Endothelial cell of umbilical vein (primary cell): ENCODE results near the gene PCSK6. TPM values are rescaled to one million over a fixed set of nuclear protein-coding genes. Genes with fewer than 3 reads are reported as not detected.

Experiments
- BruUV-seq: library from RNA; stranded (reverse); fragments of 400-500 nt; replicated peaks from 2 replicates; lab custom pipeline; 2021; lab: Mats Ljungman, UMichigan
- CTCF ChIA-PET: fragments of 300-600, 350-600 bp; sonication (Branson Sonifier 250); formaldehyde crosslinking; loops from one replicate; lab custom pipeline; 2021; ENCODE audit warnings: antibody characterized with exemption, inconsistent platforms; lab: Charles Lee
- POLR2A ChIA-PET: fragments of 300-600, 350-600 bp; sonication (Branson Sonifier 250); formaldehyde crosslinking; loops from one replicate; lab custom pipeline; 2021; ENCODE audit warnings: antibody characterized with exemption, inconsistent platforms; lab: Charles Lee
- DNase-seq: peaks from one replicate; pipeline ENCODE4 v3.0.0-alpha.2; 2011; ENCODE audit warnings: low read depth, low spot score
- FAIRE-seq: peaks from 2 replicates; lab custom pipeline; 2011; peaks lifted over from hg19 to GRCh38; lab: Jason Lieb, UNC
- H2AFZ ChIP-seq: 2 replicates; pipeline ENCODE4 v1.6.0; 2012; ENCODE audit warnings: low read depth, low read length, control low read depth, inconsistent platforms
- H3K27ac ChIP-seq: 2 replicates; pipeline ENCODE4 v1.5.1; 2011; ENCODE audit warnings: low read depth, mild to moderate bottlenecking, control low read depth, low read length, moderate library complexity; ENCODE audit not compliant: insufficient read depth
- H3K27me3 ChIP-seq, 2 experiments: 2 replicates each; pipeline versions ENCODE4 v1.6.0 to v1.6.1; 2011; ENCODE audit warnings: low read length in 2 of 2, mixed read lengths in 1 of 2; ENCODE audit not compliant: control insufficient read depth in 2 of 2, insufficient read depth in 2 of 2
- H3K36me3 ChIP-seq, 2 experiments: 2 replicates in 1 of 2; 3 replicates in 1 of 2; pipeline ENCODE4 v1.5.1; 2011; ENCODE audit warnings: low read length in 2 of 2, mild to moderate bottlenecking in 1 of 2, moderate library complexity in 1 of 2; ENCODE audit not compliant: control insufficient read depth in 2 of 2, insufficient read depth in 2 of 2; ENCODE audit errors: extremely low read depth in 1 of 2
- H3K4me1 ChIP-seq: 3 replicates; pipeline ENCODE4 v1.5.1; 2011; ENCODE audit warnings: mild to moderate bottlenecking, low read length; ENCODE audit not compliant: control insufficient read depth, insufficient read depth; ENCODE audit errors: extremely low read depth
- H3K4me2 ChIP-seq: 2 replicates; pipeline ENCODE4 v1.6.1; 2011; ENCODE audit warnings: low read length, control low read depth, mixed read lengths; ENCODE audit not compliant: insufficient read depth
- H3K4me3 ChIP-seq, 3 experiments: fragments of 200-600 bp in 1 of 3; sonication (generic), shearing (Covaris generic) in 1 of 3; replicated peaks in 1 of 3; 2 replicates each; pipeline ENCODE4 v1.5.1; 2011 to 2016; ENCODE audit warnings: control low read depth in 3 of 3, low read length in 3 of 3, mild to moderate bottlenecking in 2 of 3, inconsistent platforms in 1 of 3, low read depth in 1 of 3, moderate library complexity in 1 of 3; ENCODE audit not compliant: insufficient read depth in 1 of 3
- H3K79me2 ChIP-seq: 2 replicates; pipeline ENCODE4 v1.6.0; 2012; ENCODE audit warnings: low read length, inconsistent platforms; ENCODE audit not compliant: control insufficient read depth, insufficient read depth
- H3K9ac ChIP-seq: replicated peaks from 2 replicates; pipeline ENCODE3; 2011; ENCODE audit warnings: low read length, control low read depth; ENCODE audit not compliant: insufficient read depth; ENCODE audit errors: extremely low read depth
- H3K9me1 ChIP-seq: replicated peaks from 3 replicates; pipeline ENCODE4 v1.6.0; 2011; ENCODE audit warnings: mild to moderate bottlenecking, low read length; ENCODE audit not compliant: control insufficient read depth, insufficient read depth; ENCODE audit errors: extremely low read depth
- H3K9me3 ChIP-seq: replicated peaks from 2 replicates; pipeline ENCODE4 v1.5.1; 2012; ENCODE audit warnings: low read length, inconsistent platforms; ENCODE audit not compliant: control insufficient read depth, insufficient read depth
- H4K20me1 ChIP-seq: replicated peaks from 2 replicates; pipeline ENCODE3; 2011; ENCODE audit warnings: mild to moderate bottlenecking, low read length; ENCODE audit not compliant: control insufficient read depth, insufficient read depth; ENCODE audit errors: extremely low read depth
- EZH2 ChIP-seq: IDR thresholded peaks from 2 replicates; pipeline ENCODE4 v1.6.1; 2012; ENCODE audit warnings: borderline replicate concordance, low read depth, mild to moderate bottlenecking, moderate library complexity, low read length, inconsistent platforms; ENCODE audit not compliant: severe bottlenecking
- FOS ChIP-seq: IDR thresholded peaks from 2 replicates; pipeline ENCODE4 v1.6.1; 2011; ENCODE audit warnings: mild to moderate bottlenecking, low read length, moderate library complexity, borderline replicate concordance; ENCODE audit not compliant: insufficient read depth
- GATA2 ChIP-seq: IDR thresholded peaks from 2 replicates; pipeline ENCODE4 v1.7.0; 2011; ENCODE audit warnings: low read depth, mild to moderate bottlenecking, moderate library complexity, mixed read lengths, low read length; ENCODE audit not compliant: insufficient read length, insufficient read depth
- JUN ChIP-seq: IDR thresholded peaks from 2 replicates; pipeline ENCODE4 v1.6.1; 2011; ENCODE audit warnings: borderline replicate concordance, low read depth; ENCODE audit not compliant: insufficient read length, insufficient read depth
- MAX ChIP-seq: IDR thresholded peaks from 2 replicates; pipeline ENCODE4 v1.6.1; 2011; ENCODE audit not compliant: insufficient read depth, insufficient read length
- MYC ChIP-seq: IDR thresholded peaks from one replicate; pipeline ENCODE4 v1.6.1; 2011; ENCODE audit warnings: mild to moderate bottlenecking, low read depth, low read length
- POLR2A ChIP-seq: IDR thresholded peaks from 2 replicates; pipeline ENCODE4 v1.6.1; 2012; ENCODE audit warnings: low read depth, mild to moderate bottlenecking, control low read depth, low read length
- POLR2AphosphoS5 ChIP-seq: IDR thresholded peaks from 2 replicates; pipeline ENCODE4 v1.6.1; 2012; ENCODE audit warnings: low read depth, mild to moderate bottlenecking, control low read depth, low read length, moderate library complexity; ENCODE audit not compliant: insufficient read depth
- dilution Hi-C: fragments of 300-500 bp; cut with MboI; formaldehyde crosslinking; loops from one replicate; pipeline ENCODE4 v1.15.0; 2019; ENCODE audit warnings: low sequenced_read_pairs; ENCODE audit not compliant: extremely low pct_ligation_motif_present
- intact Hi-C: fragments of 100-400 bp; cut with micrococcal nuclease; formaldehyde crosslinking; loops from one replicate; pipeline ENCODE4 v1.10.0; 2022
- polyA plus RNA-seq, 4 experiments: library from polyadenylated mRNA; depleted of rRNA in 3 of 4; stranded (reverse) in 3 of 4; unstranded in 1 of 4; fragments of >200 nt; gene quantifications; 2 replicates each; pipeline versions ENCODE4 v1.2.1 to v1.2.3, GENCODE V29; 2011 to 2012; ENCODE audit warnings: missing spikeins in 1 of 4
- total RNA-seq: library from RNA; stranded (reverse); gene quantifications from 2 replicates; pipeline ENCODE4 v1.2.3, GENCODE V29; 2021
- TF ChIP-seq, protein P1 (sequence below), 2 donors: IDR thresholded peaks; 1 replicate in 1 of 2; 2 replicates in 1 of 2; pipeline ENCODE4 v1.5.1; 2011; ENCODE audit warnings: low read length in 2 of 2, mild to moderate bottlenecking in 2 of 2, moderate library complexity in 2 of 2, control low read depth in 1 of 2, inconsistent platforms in 1 of 2, low read depth in 1 of 2; ENCODE audit not compliant: insufficient read depth in 1 of 2; ENCODE audit errors: extremely low read depth in 1 of 2

PCSK6 gene
- total and polyA plus RNA-seq, 2 donors (not counting 3 experiments of a cell fraction or from before 2014, with no cell fraction given): 0.18 to 0.69 TPM

DNA sequence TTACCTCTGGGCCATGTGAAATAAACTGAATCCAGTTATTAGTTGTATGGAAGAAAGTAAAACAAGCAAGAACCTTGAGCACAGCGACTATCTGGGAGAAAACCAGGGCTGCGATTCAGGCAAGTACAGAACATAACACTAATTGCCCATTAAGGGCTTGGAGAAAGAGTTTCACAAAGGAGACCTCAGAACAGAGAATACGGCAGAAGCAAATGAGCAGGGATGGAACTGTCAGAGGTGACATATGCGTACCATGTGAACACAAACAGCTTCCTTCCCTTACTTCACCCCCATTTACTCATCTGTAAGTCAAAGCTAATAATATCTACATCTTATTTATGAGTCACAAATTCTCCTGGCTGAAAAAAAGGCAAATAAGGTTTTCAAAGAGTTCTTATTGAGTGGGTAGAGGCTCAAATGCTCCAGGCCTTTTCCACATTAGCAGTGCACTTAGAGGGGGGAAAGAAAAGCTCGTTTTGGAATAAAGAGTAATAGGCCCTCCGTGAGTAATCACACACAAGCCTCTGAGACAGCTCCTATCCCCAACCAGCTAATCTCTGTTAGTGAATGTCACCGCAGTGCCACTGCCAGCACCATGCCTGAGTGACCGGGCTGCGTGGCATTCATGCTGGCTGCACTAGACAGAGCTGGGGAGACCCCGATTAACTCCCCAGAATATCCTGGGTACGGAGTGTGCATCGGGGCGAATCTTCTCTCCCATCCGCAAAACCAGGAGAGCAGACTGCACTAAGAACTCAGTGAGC, 2.6 kb downstream of the PCSK6 start:
- Histone ChIP-seq H3K4me3 (no peak overlapping the region), H3K4me2 (no peak overlapping the region), H3K79me2 (no peaks in the 10 kb centered on the region), H3K4me1 (no peaks in the 10 kb centered on the region), H3K9ac (no peak overlapping the region), H4K20me1 (no peaks in the 10 kb centered on the region), H3K9me3 (no peaks in the 10 kb centered on the region), H3K9me1 (no peaks in the 10 kb centered on the region), H3K27ac (no peak overlapping the region), H3K27me3 (peaks cover 28 to 36% of the 10 kb centered on the region in 2 experiments), H3K36me3 (no peaks in the 10 kb centered on the region), H2AFZ (no peak overlapping the region)
- ChIA-PET CTCF (interaction anchor here (1.1 to 1.8 kb wide), 3 partner anchors 15 to 189 kb away, joined by 4 to 6 read pairs (median 6); no protein-coding TSS in a partner anchor), POLR2A (no interaction called here)
- BruUV-seq: no TSS peak
- dilution Hi-C loops: no loop called here
- no peak for DNase-seq
- intact Hi-C loops: loop anchor here (5.0 kb wide), 1 partner anchor 40 kb away; no protein-coding TSS in a partner anchor
- TF ChIP-seq POLR2AphosphoS5 (no peak), JUN (no peak), FOS (no peak), EZH2 (no peak), MYC (no peak), POLR2A (no peak), MAX (no peak), GATA2 (no peak)
- TF ChIP-seq, protein P1, sequence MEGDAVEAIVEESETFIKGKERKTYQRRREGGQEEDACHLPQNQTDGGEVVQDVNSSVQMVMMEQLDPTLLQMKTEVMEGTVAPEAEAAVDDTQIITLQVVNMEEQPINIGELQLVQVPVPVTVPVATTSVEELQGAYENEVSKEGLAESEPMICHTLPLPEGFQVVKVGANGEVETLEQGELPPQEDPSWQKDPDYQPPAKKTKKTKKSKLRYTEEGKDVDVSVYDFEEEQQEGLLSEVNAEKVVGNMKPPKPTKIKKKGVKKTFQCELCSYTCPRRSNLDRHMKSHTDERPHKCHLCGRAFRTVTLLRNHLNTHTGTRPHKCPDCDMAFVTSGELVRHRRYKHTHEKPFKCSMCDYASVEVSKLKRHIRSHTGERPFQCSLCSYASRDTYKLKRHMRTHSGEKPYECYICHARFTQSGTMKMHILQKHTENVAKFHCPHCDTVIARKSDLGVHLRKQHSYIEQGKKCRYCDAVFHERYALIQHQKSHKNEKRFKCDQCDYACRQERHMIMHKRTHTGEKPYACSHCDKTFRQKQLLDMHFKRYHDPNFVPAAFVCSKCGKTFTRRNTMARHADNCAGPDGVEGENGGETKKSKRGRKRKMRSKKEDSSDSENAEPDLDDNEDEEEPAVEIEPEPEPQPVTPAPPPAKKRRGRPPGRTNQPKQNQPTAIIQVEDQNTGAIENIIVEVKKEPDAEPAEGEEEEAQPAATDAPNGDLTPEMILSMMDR (IDR thresholded peaks at IDR 0.05; ENCODE audit: extremely low read depth in 1 of 2, insufficient read depth in 1 of 2, low read depth in 1 of 2, low read length in 2 of 2): no peak
- FAIRE-seq: no peak
